BLaER1 treated with 17β-estradiol and CSF1 and Interleukin-3, amounts not matched to agents 10 nM and 100 nM (cell line): Measurements from ENCODE around the gene SENP2.
A peak's percentile ranks its signal among the peaks of the same experiment; 100 is the strongest.
"Not testable (repeated sequence)": the region's sequence is repeated elsewhere in the genome, so short reads cannot be mapped to it uniquely, and the experiment has no call there.

Experiments
- H3K27ac ChIP-seq, 11 experiments: shearing (Covaris generic); formaldehyde crosslinking; 2 replicates each; pipeline ENCODE4 v1.8.1; 2022
- H3K27me3 ChIP-seq, 11 experiments: shearing (Covaris generic); formaldehyde crosslinking; 2 replicates each; pipeline ENCODE4 v1.8.1; 2022
- H3K36me3 ChIP-seq, 11 experiments: shearing (Covaris generic); formaldehyde crosslinking; 2 replicates each; pipeline ENCODE4 v1.8.1; 2022
- H3K4me1 ChIP-seq, 10 experiments: shearing (Covaris generic); formaldehyde crosslinking; 2 replicates each; pipeline ENCODE4 v1.8.1; 2022
- H3K4me2 ChIP-seq, 11 experiments: shearing (Covaris generic); formaldehyde crosslinking; 2 replicates each; pipeline ENCODE4 v1.8.1; 2022
- H3K4me3 ChIP-seq, 10 experiments: shearing (Covaris generic); formaldehyde crosslinking; 2 replicates each; pipeline ENCODE4 v1.8.1; 2022
- H3K9ac ChIP-seq, 11 experiments: shearing (Covaris generic); formaldehyde crosslinking; 2 replicates each; pipeline ENCODE4 v1.8.1; 2022
- H3K9me3 ChIP-seq, 11 experiments: shearing (Covaris generic); formaldehyde crosslinking; replicated peaks in 1 of 11; 2 replicates each; pipeline ENCODE4 v1.8.1; 2022
- H4K20me1 ChIP-seq, 11 experiments: shearing (Covaris generic); formaldehyde crosslinking; 2 replicates each; pipeline ENCODE4 v1.8.1; 2022
- Cebpa-rat ChIP-seq, 11 experiments: shearing (Covaris generic); IDR thresholded peaks; 2 replicates each; pipeline ENCODE4 v1.8.1; 2022

SENP2 gene

GRCh38 chr3:185555860-185556347 lies 30.2 kb upstream of the SENP2 start:
- peaks cover 0 to 12% (median 0%) of the 10 kb centered on the region in 11 experiments; a peak in 1 of 22 replicates for H3K9me3 ChIP-seq
- peaks cover 1 to 13% (median 10%) of the 10 kb centered on the region in 10 experiments for H3K4me1 ChIP-seq
- H3K4me3 ChIP-seq = no peak overlapping the region
- TF ChIP-seq Cebpa-rat (IDR thresholded peaks at IDR 0.05) = no peak
- H3K36me3 ChIP-seq = no peaks in the 10 kb centered on the region
- H4K20me1 ChIP-seq = no peaks in the 10 kb centered on the region
- no peak overlapping the region for H3K27ac ChIP-seq
- H3K27me3 ChIP-seq = no peaks in the 10 kb centered on the region; a peak in 2 of 22 replicates
- no peak overlapping the region for H3K4me2 ChIP-seq
- peak overlapping the region in 1 of 11 experiments; percentile 19; a peak in 1 of 22 replicates for H3K9ac ChIP-seq

GRCh38 chr3:185556640-185557039 lies 29.5 kb upstream of the SENP2 start:
- Histone ChIP-seq H3K9me3 (peaks cover 0 to 12% (median 0%) of the 10 kb centered on the region in 11 experiments; a peak in 1 of 22 replicates), H3K4me1 (peaks cover 9 to 20% (median 17%) of the 10 kb centered on the region in 10 experiments)
- H3K4me3 ChIP-seq, H3K27me3 ChIP-seq, H3K4me2 ChIP-seq, H4K20me1 ChIP-seq, H3K36me3 ChIP-seq, H3K27ac ChIP-seq, H3K9ac ChIP-seq: not testable (repeated sequence)

GRCh38 chr3:185558395-185558794 lies 27.7 kb upstream of the SENP2 start:
- TF ChIP-seq Cebpa-rat (IDR thresholded peaks at IDR 0.05) = no peak
- Histone ChIP-seq H4K20me1 (no peaks in the 10 kb centered on the region), H3K9ac (no peak overlapping the region), H3K4me2 (0 out of 22 replicates have a peak overlapping the region, but pooled peaks of 2 of the 11 experiments have one; percentile 50 to 57), H3K4me1 (peaks cover 15 to 21% (median 19%) of the 10 kb centered on the region in 10 experiments), H3K36me3 (no peaks in the 10 kb centered on the region), H3K27ac (no peak overlapping the region), H3K9me3 (peaks cover 0 to 12% (median 0%) of the 10 kb centered on the region in 11 experiments; a peak in 1 of 22 replicates), H3K4me3 (no peak overlapping the region), H3K27me3 (no peaks in the 10 kb centered on the region; a peak in 2 of 22 replicates)

GRCh38 chr3:185559706-185560090 lies 26.4 kb upstream of the SENP2 start:
- no peak for TF ChIP-seq Cebpa-rat (IDR thresholded peaks at IDR 0.05)
- Histone ChIP-seq H3K9me3 (peaks cover 0 to 12% (median 0%) of the 10 kb centered on the region in 11 experiments; a peak in 1 of 22 replicates), H3K36me3 (no peaks in the 10 kb centered on the region), H3K4me2 (peak overlapping the region in 10 of 11 experiments; percentile 46 to 82 (median 60); a peak in 13 of 22 replicates), H4K20me1 (no peaks in the 10 kb centered on the region), H3K4me3 (peak overlapping the region in 1 of 10 experiments; percentile 23; a peak in 1 of 20 replicates), H3K4me1 (peaks cover 15 to 21% (median 19%) of the 10 kb centered on the region in 10 experiments), H3K27me3 (no peaks in the 10 kb centered on the region; a peak in 2 of 22 replicates), H3K9ac (0 out of 22 replicates have a peak overlapping the region, but pooled peaks of 1 of the 11 experiments have one; percentile 6), H3K27ac (no peak overlapping the region)

GRCh38 chr3:185560676-185561075 lies 25.4 kb upstream of the SENP2 start:
- Histone ChIP-seq H3K4me1 (peaks cover 15 to 21% (median 19%) of the 10 kb centered on the region in 10 experiments), H3K36me3 (no peaks in the 10 kb centered on the region), H4K20me1 (no peaks in the 10 kb centered on the region), H3K9ac (no peak overlapping the region), H3K9me3 (peaks cover 0 to 12% (median 0%) of the 10 kb centered on the region in 11 experiments; a peak in 1 of 22 replicates), H3K4me2 (peak overlapping the region; percentile 61 to 80 (median 77)), H3K27ac (peak overlapping the region in 7 of 11 experiments; percentile 31 to 76 (median 65); a peak in 12 of 22 replicates), H3K27me3 (no peaks in the 10 kb centered on the region; a peak in 2 of 22 replicates), H3K4me3 (0 out of 20 replicates have a peak overlapping the region, but pooled peaks of 1 of the 10 experiments have one; percentile 11)
- TF ChIP-seq Cebpa-rat (IDR thresholded peaks at IDR 0.05) = no peak

- H3K27me3 ChIP-seq = no peaks in the 10 kb centered on the region; a peak in 2 of 22 replicates
- H3K4me1 ChIP-seq = peaks cover 15 to 21% (median 19%) of the 10 kb centered on the region in 10 experiments
- 0 out of 20 replicates have a peak overlapping the region, but pooled peaks of 2 of the 10 experiments have one; percentile 11 to 19 for H3K4me3 ChIP-seq
- peaks cover 0 to 12% (median 0%) of the 10 kb centered on the region in 11 experiments; a peak in 1 of 22 replicates for H3K9me3 ChIP-seq
- H3K36me3 ChIP-seq = no peaks in the 10 kb centered on the region
- H3K27ac ChIP-seq = peak overlapping the region; percentile 5 to 76 (median 64); a peak in 21 of 22 replicates
- H3K4me2 ChIP-seq = peak overlapping the region; percentile 61 to 80 (median 77)
- no peak for TF ChIP-seq Cebpa-rat (IDR thresholded peaks at IDR 0.05)
- peak overlapping the region; percentile 8 to 58 (median 38); a peak in 15 of 22 replicates for H3K9ac ChIP-seq
- no peaks in the 10 kb centered on the region for H4K20me1 ChIP-seq
Observed at GRCh38 chr3:185561374-185561943, 24.6 kb upstream of the SENP2 start.

GRCh38 chr3:185561958-185562357 lies 24.1 kb upstream of the SENP2 start:
- Histone ChIP-seq H3K27ac (peak overlapping the region; percentile 3 to 76 (median 64); a peak in 20 of 22 replicates), H3K4me2 (peak overlapping the region; percentile 61 to 80 (median 77)), H3K9ac (peak overlapping the region in 9 of 11 experiments; percentile 8 to 58 (median 46); a peak in 11 of 22 replicates)

GRCh38 chr3:185572183-185572582 lies 13.9 kb upstream of the SENP2 start:
- H3K9ac ChIP-seq = no peak overlapping the region
- peaks cover 19 to 32% (median 28%) of the 10 kb centered on the region in 11 experiments for H3K9me3 ChIP-seq
- H3K27me3 ChIP-seq = no peaks in the 10 kb centered on the region
- no peak for TF ChIP-seq Cebpa-rat (IDR thresholded peaks at IDR 0.05)
- no peak overlapping the region for H3K27ac ChIP-seq
- H3K4me2 ChIP-seq = no peak overlapping the region
- no peaks in the 10 kb centered on the region for H3K4me1 ChIP-seq
- H3K36me3 ChIP-seq = no peaks in the 10 kb centered on the region
- no peak overlapping the region for H3K4me3 ChIP-seq
- H4K20me1 ChIP-seq = no peaks in the 10 kb centered on the region

More at GRCh38 chr3:185561958-185562357, 24.1 kb upstream of the SENP2 start:
- peaks cover 0 to 12% (median 0%) of the 10 kb centered on the region in 11 experiments; a peak in 1 of 22 replicates for H3K9me3 ChIP-seq
- 0 out of 20 replicates have a peak overlapping the region, but pooled peaks of 1 of the 10 experiments have one; percentile 19 for H3K4me3 ChIP-seq
- H3K36me3 ChIP-seq = no peaks in the 10 kb centered on the region
- H4K20me1 ChIP-seq = no peaks in the 10 kb centered on the region
- peaks cover 15 to 21% (median 19%) of the 10 kb centered on the region in 10 experiments for H3K4me1 ChIP-seq
- no peaks in the 10 kb centered on the region; a peak in 2 of 22 replicates for H3K27me3 ChIP-seq
- TF ChIP-seq Cebpa-rat (IDR thresholded peaks at IDR 0.05) = no peak

- H3K4me3 ChIP-seq, H3K4me1 ChIP-seq, H3K9ac ChIP-seq, H3K27me3 ChIP-seq, H3K4me2 ChIP-seq, H3K36me3 ChIP-seq, H4K20me1 ChIP-seq, H3K27ac ChIP-seq: not testable (repeated sequence)
- H3K9me3 ChIP-seq = peaks cover 19 to 27% (median 23%) of the 10 kb centered on the region in 11 experiments
Observed at GRCh38 chr3:185575108-185575869, 10.8 kb upstream of the SENP2 start.
